ENCODE measurements around the gene SDK1.

The SDK1 gene

DNA sequence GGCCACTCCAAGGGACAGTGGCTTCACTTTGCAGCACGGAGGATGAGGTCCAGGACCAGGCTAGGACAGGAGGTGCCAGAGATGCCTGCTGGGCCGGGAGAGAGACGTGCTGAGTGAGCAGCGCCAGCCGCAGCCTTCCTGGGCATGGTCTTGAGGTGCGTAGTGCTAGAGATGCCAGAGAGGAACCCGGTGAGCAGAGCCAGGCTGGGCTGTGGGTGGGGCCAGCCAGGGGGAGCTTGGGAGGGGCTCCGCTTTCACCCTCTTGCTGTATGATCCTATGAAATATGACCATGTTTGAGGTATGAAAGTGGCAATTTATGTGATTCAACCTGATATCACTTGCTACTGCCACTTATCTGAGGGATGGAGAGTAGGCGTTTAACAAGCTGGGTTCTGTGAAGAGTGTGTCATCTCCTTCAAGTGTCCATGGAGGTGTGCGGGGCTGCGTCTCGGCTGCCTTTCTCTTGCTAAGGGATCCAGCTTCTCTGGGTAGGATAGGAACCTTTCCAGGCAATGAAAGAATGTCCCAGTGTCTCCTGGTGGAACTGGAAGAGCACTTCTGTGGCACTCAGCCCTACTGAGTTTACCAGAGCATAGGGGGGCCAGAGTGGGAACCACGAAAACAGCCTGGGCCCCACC lies 862.6 kb downstream of the SDK1 start:
- Histone ChIP-seq H3K4me2 (ENCODE audit: low read length) (no peak overlapping the region), H4K8ac (ENCODE audit: low read depth, low read length) (no peak overlapping the region), H3K79me2 (ENCODE audit: control insufficient read depth, insufficient read depth, low read length, poor library complexity) (no peaks in the 10 kb centered on the region), H3K18ac (ENCODE audit: low read length) (no peak overlapping the region), H4K91ac (ENCODE audit: low read depth, low read length) (no peak overlapping the region), H3K4me3 (ENCODE audit: low read depth, low read length) (no peak overlapping the region), H3K79me1 (ENCODE audit: low read length) (no peaks in the 10 kb centered on the region), H3K9me3 (ENCODE audit: insufficient read depth, low read depth, low read length) (no peaks in the 10 kb centered on the region), H2AFZ (ENCODE audit: insufficient read depth, low read length, poor library complexity) (no peak overlapping the region), H3K27me3 (ENCODE audit: insufficient read depth, low read length) (no peaks in the 10 kb centered on the region), H3K4ac (ENCODE audit: low read depth, low read length) (no peak overlapping the region), H3K36me3 (ENCODE audit: control insufficient read depth in 1 of 2, insufficient read depth in 2 of 2, low read length in 2 of 2) (peaks cover 22 to 25% of the 10 kb centered on the region in 2 experiments), H4K12ac (ENCODE audit: low read depth, low read length) (no peak overlapping the region), H3K14ac (ENCODE audit: low read length) (no peak overlapping the region), H3K23ac (ENCODE audit: low read length) (no peak overlapping the region), H2AK5ac (ENCODE audit: low read length) (no peak overlapping the region), H2BK5ac (ENCODE audit: low read depth, low read length, poor library complexity) (no peak overlapping the region), H2BK12ac (ENCODE audit: low read length) (no peak overlapping the region), H3K27ac (ENCODE audit: low read depth, low read length) (no peak overlapping the region), H3K9ac (ENCODE audit: low read length) (no peak overlapping the region), H2BK120ac (ENCODE audit: insufficient read depth, low read length, poor library complexity) (no peak overlapping the region), H3K4me1 (ENCODE audit: control insufficient read depth in 1 of 2, insufficient read depth in 2 of 2, low read length in 2 of 2) (no peaks in the 10 kb centered on the region)
- DNase-seq, result no peak
- no CpG with 5 or more reads among the region's 13 CpGs for WGBS (ENCODE audit: extremely low coverage, insufficient coverage, insufficient read length)

DNA sequence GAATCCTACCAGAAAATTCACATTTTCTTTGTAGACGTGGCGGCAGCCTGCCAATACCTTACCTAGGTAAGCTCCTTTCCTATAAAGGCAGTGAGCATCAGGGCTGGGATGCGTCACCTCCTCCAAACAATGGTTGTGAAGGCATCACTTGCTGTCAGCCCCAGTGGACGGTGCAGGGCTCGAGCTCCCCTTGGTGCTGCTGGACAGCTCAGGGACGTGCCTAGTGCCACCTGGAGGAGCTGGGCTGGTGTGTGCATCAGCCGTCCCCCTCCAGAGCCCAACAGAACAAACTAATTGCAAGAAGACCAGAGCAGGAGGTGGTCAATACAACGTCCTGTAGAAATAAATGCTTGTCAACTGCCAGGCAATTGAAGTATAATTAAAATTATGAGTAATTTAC lies 863.5 kb downstream of the SDK1 start:
- Histone ChIP-seq H3K4me3 (ENCODE audit: low read depth, low read length) (peak overlapping the region; percentile 40), H3K23ac (ENCODE audit: low read length) (no peak overlapping the region), H3K9me3 (ENCODE audit: insufficient read depth, low read depth, low read length) (no peaks in the 10 kb centered on the region), H2AFZ (ENCODE audit: insufficient read depth, low read length, poor library complexity) (no peak overlapping the region), H3K27ac (ENCODE audit: low read depth, low read length) (no peak overlapping the region), H3K14ac (ENCODE audit: low read length) (no peak overlapping the region), H3K18ac (ENCODE audit: low read length) (no peak overlapping the region), H4K91ac (ENCODE audit: low read depth, low read length) (no peak overlapping the region), H3K79me1 (ENCODE audit: low read length) (no peaks in the 10 kb centered on the region), H2BK5ac (ENCODE audit: low read depth, low read length, poor library complexity) (no peak overlapping the region), H3K4me1 (ENCODE audit: control insufficient read depth in 1 of 2, insufficient read depth in 2 of 2, low read length in 2 of 2) (no peaks in the 10 kb centered on the region), H3K9ac (ENCODE audit: low read length) (no peak overlapping the region), H2BK120ac (ENCODE audit: insufficient read depth, low read length, poor library complexity) (no peak overlapping the region), H3K36me3 (ENCODE audit: control insufficient read depth in 1 of 2, insufficient read depth in 2 of 2, low read length in 2 of 2) (peaks cover 22 to 25% of the 10 kb centered on the region in 2 experiments), H4K12ac (ENCODE audit: low read depth, low read length) (no peak overlapping the region), H4K8ac (ENCODE audit: low read depth, low read length) (no peak overlapping the region), H2BK12ac (ENCODE audit: low read length) (no peak overlapping the region), H3K4ac (ENCODE audit: low read depth, low read length) (no peak overlapping the region), H3K4me2 (ENCODE audit: low read length) (no peak overlapping the region), H2AK5ac (ENCODE audit: low read length) (no peak overlapping the region), H3K79me2 (ENCODE audit: control insufficient read depth, insufficient read depth, low read length, poor library complexity) (no peaks in the 10 kb centered on the region), H3K27me3 (ENCODE audit: insufficient read depth, low read length) (no peaks in the 10 kb centered on the region)
- no peak for DNase-seq
- no CpG with 5 or more reads among the region's 8 CpGs for WGBS (ENCODE audit: extremely low coverage, insufficient coverage, insufficient read length)

DNA sequence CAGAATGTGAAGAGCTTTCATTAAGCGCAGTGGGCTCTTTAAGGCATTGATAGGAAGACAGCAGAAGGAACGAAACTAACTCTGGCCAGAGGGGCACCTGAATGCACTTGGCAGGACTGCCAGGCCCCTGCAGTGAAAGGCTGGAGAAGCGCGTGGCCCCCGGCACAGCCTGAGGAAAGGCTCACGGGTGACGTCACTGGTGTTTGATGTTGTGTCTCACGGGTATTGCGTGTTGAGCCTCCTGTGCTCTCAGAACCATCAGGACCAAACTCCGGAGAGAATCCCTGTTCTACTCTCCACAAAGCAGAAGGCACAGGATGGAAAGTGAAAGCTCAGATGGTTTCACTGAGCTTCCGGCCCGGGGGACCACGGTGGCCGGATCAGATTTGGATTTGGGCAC lies 865.3 kb downstream of the SDK1 start:
- no peak overlapping the region for H3K4me2 ChIP-seq (ENCODE audit: low read length)
- no peak overlapping the region for H3K9ac ChIP-seq (ENCODE audit: low read length)
- H2BK12ac ChIP-seq (ENCODE audit: low read length), result no peak overlapping the region
- H3K27ac ChIP-seq (ENCODE audit: low read depth, low read length), result no peak overlapping the region
- no CpG with 5 or more reads among the region's 14 CpGs for WGBS (ENCODE audit: extremely low coverage, insufficient coverage, insufficient read length)
- no peak overlapping the region for H4K91ac ChIP-seq (ENCODE audit: low read depth, low read length)
- H2BK120ac ChIP-seq (ENCODE audit: insufficient read depth, low read length, poor library complexity), result no peak overlapping the region
- no peak overlapping the region for H2BK5ac ChIP-seq (ENCODE audit: low read depth, low read length, poor library complexity)
- no peak overlapping the region for H3K14ac ChIP-seq (ENCODE audit: low read length)
- no peaks in the 10 kb centered on the region for H3K4me1 ChIP-seq (ENCODE audit: control insufficient read depth in 1 of 2, insufficient read depth in 2 of 2, low read length in 2 of 2)
- H4K12ac ChIP-seq (ENCODE audit: low read depth, low read length), result no peak overlapping the region
- H3K4me3 ChIP-seq (ENCODE audit: low read depth, low read length), result no peak overlapping the region
- no peak overlapping the region for H2AK5ac ChIP-seq (ENCODE audit: low read length)
- no peak overlapping the region for H3K18ac ChIP-seq (ENCODE audit: low read length)
- no peaks in the 10 kb centered on the region for H3K27me3 ChIP-seq (ENCODE audit: insufficient read depth, low read length)
- H3K36me3 ChIP-seq (ENCODE audit: control insufficient read depth in 1 of 2, insufficient read depth in 2 of 2, low read length in 2 of 2), result peaks cover 18 to 22% of the 10 kb centered on the region in 2 experiments
- H3K9me3 ChIP-seq (ENCODE audit: insufficient read depth, low read depth, low read length), result no peaks in the 10 kb centered on the region
- peak in 1 of 2 donors; percentile 54 for DNase-seq
- no peak overlapping the region for H2AFZ ChIP-seq (ENCODE audit: insufficient read depth, low read length, poor library complexity)
- H3K79me2 ChIP-seq (ENCODE audit: control insufficient read depth, insufficient read depth, low read length, poor library complexity), result no peaks in the 10 kb centered on the region
- no peak overlapping the region for H3K23ac ChIP-seq (ENCODE audit: low read length)
- no peak overlapping the region for H4K8ac ChIP-seq (ENCODE audit: low read depth, low read length)
- H3K4ac ChIP-seq (ENCODE audit: low read depth, low read length), result no peak overlapping the region
- H3K79me1 ChIP-seq (ENCODE audit: low read length), result no peaks in the 10 kb centered on the region

DNA sequence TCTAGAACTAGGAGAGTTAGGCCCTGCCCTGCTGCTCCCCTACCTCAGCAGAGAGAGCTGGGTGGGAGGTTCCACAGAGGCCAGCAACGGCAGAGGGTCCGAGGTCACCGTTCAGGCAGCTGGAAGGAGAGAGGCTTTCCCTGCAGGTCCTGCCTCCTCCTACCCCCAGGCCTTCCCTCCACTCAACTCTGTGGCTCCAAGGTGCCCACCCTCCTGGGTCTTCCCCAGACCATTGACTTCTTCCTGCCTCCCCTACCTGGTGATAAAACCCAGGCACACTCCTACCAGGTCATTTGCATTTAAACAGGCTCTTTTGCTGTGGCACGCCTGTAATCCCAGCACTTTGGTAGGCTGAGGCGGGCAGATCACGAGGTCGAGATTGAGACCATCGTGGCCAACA lies 865.8 kb downstream of the SDK1 start:
- no peak overlapping the region for H3K27ac ChIP-seq (ENCODE audit: low read depth, low read length)
- H2AK5ac ChIP-seq (ENCODE audit: low read length), result no peak overlapping the region
- no peak overlapping the region for H4K12ac ChIP-seq (ENCODE audit: low read depth, low read length)
- H3K9ac ChIP-seq (ENCODE audit: low read length), result no peak overlapping the region
- H3K14ac ChIP-seq (ENCODE audit: low read length), result no peak overlapping the region
- no CpG with 5 or more reads among the region's 8 CpGs for WGBS (ENCODE audit: extremely low coverage, insufficient coverage, insufficient read length)
- no peaks in the 10 kb centered on the region for H3K79me2 ChIP-seq (ENCODE audit: control insufficient read depth, insufficient read depth, low read length, poor library complexity)
- H3K4ac ChIP-seq (ENCODE audit: low read depth, low read length), result no peak overlapping the region
- peaks cover 15 to 17% of the 10 kb centered on the region in 2 experiments for H3K36me3 ChIP-seq (ENCODE audit: control insufficient read depth in 1 of 2, insufficient read depth in 2 of 2, low read length in 2 of 2)
- DNase-seq, result no peak
- H4K91ac ChIP-seq (ENCODE audit: low read depth, low read length), result no peak overlapping the region
- H2AFZ ChIP-seq (ENCODE audit: insufficient read depth, low read length, poor library complexity), result no peak overlapping the region
- H2BK12ac ChIP-seq (ENCODE audit: low read length), result no peak overlapping the region
- H3K79me1 ChIP-seq (ENCODE audit: low read length), result no peaks in the 10 kb centered on the region
- H4K8ac ChIP-seq (ENCODE audit: low read depth, low read length), result no peak overlapping the region
- H2BK5ac ChIP-seq (ENCODE audit: low read depth, low read length, poor library complexity), result no peak overlapping the region
- H3K9me3 ChIP-seq (ENCODE audit: insufficient read depth, low read depth, low read length), result no peaks in the 10 kb centered on the region
- no peaks in the 10 kb centered on the region for H3K4me1 ChIP-seq (ENCODE audit: control insufficient read depth in 1 of 2, insufficient read depth in 2 of 2, low read length in 2 of 2)
- no peak overlapping the region for H2BK120ac ChIP-seq (ENCODE audit: insufficient read depth, low read length, poor library complexity)
- no peak overlapping the region for H3K18ac ChIP-seq (ENCODE audit: low read length)
- H3K23ac ChIP-seq (ENCODE audit: low read length), result no peak overlapping the region
- H3K27me3 ChIP-seq (ENCODE audit: insufficient read depth, low read length), result no peaks in the 10 kb centered on the region
- H3K4me2 ChIP-seq (ENCODE audit: low read length), result no peak overlapping the region
- H3K4me3 ChIP-seq (ENCODE audit: low read depth, low read length), result no peak overlapping the region

All from trophoblast cell (in vitro differentiated cells and primary cell).